NCI-H146 (cell line): ENCODE results near the gene ANKRD9.

Experiments
- DNase-seq: peaks from one replicate; lab custom pipeline; 2025; lab: John Stamatoyannopoulos, UW

ANKRD9 gene

DNA sequence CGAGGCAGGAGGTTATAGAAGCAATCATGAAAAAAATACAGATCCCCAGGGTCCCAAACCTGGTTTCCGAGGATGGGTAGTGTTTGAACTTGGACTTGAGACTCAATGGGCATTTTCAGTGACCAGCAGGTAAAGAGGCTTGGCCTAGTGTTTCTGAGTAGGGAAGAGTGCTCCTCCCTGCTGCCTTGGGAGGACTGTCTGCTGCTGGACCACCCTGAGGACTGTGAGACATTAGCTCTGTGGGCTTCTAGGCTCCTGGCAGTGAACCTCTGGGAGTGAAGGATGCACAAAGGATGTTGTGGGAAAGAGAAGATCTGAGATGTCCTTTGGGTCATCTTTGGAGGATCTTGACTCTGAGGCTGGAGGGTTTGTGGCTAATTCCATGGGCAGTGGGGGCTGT is 30.5 kb downstream of the ANKRD9 start:
- DNase-seq: no peak

DNA sequence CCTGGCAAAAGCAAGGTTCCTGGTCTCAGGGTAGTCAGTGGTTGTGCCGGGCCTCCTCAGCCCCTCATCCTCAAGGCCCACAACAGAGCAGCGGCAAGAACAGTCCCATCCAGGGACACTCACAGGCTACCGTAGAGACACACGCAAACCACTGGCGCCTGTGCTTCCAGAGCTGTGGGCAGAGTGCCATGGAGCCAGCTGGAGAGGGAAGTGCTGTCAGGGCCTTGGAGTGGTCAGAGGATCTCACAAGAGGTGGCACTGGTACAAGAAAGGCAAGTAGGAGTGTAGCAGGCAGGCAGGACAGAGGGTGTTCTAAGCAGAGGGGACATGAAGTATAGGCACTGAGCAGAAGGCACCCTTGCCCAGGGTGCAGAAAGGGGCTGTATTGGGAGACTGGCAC is 34.6 kb downstream of the ANKRD9 start:
- no peak for DNase-seq

- DNase-seq: no peak
Measured at GRCh38 chr14:102473559-102473958, 36.0 kb downstream of the ANKRD9 start.

- no peak for DNase-seq
Measured at GRCh38 chr14:102472791-102473150, 36.8 kb downstream of the ANKRD9 start.

DNA sequence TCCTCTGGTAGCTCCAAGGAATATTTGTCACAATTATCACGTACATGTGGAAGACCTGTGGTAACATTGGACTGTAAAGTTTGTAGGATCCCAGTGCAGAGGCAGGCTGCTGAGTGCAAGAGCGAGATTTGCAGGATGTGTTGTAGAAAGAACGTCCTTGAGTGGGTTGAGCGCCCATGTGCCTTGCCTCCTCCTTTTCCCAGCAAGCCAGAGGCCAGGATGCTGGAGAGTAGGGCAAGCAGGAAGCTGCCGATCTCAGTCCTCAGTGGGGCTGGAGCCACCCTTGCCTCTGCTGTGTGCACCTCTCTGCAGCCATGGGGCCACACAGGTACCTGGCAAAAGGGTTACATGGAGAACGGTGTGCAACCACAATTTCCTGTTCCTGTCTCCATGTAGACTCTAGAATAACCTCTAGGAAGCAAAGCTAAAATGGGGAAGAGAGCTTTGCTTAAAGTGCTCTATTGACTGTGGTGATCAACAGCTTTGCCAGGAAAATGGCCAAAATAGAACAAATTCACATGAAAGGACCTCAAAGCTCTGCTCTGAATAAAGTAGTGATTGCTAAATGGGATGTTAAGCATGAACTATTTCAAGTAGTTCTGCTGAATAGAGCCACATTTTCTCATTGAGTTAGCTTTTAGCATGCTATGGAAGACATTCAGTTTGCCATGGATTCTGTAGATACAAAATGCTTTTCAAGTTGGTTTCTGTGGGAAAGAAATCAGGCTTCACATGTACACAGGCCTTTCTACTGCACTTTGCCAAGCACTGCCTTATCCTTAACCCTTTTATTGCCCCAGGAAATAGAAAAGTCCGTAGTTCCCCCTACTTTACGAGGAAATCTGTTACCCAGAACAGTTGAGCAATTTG is 37.4 kb downstream of the ANKRD9 start:
- no peak for DNase-seq

- DNase-seq: no peak
Measured at GRCh38 chr14:102469261-102469660, 40.3 kb downstream of the ANKRD9 start.

DNA sequence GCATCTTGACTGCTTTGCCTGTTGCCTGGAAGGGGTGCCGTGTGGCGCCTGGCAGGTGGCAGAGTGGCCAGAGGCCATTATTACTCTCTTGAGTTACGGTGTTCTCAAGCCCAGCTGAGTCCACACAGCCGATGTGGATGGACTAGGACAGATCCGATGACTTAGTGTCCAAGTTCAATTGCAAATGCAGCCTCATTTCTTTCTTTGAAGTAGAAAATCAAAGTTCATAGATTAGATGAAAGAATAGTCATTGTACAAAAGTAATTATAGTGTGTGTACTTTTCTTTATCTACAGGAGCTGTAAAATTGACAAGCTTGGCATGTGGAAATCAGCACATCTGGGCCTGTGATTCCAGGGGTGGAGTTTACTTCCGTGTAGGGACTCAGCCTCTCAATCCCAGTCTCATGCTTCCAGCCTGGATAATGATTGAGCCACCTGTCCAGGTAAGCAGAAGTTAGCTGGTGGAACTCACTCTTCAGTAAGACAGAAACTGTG is 44.7 kb downstream of the ANKRD9 start:
- peak; percentile 43 for DNase-seq

DNA sequence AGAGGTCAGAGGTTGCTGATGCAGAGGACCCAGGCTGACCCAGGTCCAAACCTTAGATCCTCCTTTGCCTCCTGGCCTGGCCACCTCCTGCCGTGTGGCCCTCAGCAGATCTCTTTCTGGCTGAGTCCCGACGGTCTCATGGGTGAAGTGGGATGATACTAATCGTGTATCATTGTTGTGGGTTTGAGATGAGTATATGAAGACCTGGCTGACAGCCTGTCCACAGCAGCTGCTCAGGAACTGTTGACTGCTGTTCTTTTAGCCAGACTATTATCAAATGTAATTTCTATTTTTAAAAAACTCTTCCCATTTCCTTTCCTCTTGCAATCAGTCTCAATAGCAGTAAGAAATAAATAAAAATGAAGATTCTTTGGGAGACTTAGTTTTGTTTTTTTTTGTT is 45.6 kb downstream of the ANKRD9 start:
- DNase-seq: no peak

DNA sequence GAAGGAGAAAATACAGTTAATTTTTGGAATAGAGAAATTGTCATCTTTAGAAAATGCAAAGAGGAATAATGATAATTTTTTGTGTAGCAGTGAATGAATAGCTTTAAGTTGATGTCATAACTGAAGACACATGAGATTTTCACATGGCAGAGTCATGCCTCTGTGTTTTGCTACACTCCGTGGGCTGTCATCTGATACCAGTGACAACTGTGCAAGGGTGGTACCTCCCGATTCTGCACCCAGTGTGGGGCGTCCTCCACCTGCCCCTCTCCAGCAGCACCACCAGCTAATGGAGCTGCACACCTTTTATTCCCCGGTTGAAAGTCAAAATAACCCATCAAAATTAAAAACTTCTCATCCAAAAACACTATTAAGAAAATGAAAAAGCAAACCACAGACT is 47.2 kb downstream of the ANKRD9 start:
- no peak for DNase-seq

GRCh38 chr14:102461490-102462338 is 47.9 kb downstream of the ANKRD9 start:
- no peak for DNase-seq

DNA sequence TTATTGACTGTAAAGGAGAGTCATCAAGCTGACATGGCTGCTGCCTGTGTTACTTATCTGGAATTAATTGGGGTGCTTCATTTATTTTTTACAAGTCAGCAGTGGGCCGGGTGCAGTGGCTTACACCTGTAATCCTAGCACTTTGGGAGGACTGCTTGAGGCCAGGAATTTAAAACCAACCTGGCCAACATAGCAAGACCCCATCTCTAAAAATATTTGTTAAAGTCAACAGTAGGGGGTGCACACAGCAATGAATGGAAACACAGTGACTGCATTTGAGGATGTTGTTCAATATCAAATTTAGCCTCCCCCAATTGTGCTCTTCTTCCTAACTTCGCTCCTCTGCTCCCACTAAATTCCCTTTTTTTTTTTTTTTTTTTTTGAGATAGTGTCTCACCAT is 52.1 kb downstream of the ANKRD9 start:
- no peak for DNase-seq

DNA sequence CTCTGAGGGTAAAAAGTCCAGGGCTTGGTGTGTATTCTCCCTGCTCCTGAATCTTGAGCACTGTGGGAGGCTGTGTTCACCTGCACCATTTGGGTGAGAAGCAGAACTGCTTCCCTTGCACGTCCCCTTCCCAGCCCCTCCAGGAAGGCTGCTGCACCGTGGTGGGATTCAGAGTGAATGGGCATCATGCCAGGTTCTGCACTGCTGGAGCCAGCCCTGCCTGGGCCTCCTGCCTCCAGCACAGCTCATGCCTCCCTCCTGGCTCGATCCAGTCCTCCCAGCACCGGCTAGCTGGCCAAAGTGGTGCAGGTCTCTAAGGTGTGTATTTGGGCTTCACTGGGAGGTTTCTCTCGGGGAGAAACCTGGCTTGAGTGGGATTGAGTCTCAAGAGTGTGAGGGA is 54.9 kb downstream of the ANKRD9 start:
- no peak for DNase-seq

DNA sequence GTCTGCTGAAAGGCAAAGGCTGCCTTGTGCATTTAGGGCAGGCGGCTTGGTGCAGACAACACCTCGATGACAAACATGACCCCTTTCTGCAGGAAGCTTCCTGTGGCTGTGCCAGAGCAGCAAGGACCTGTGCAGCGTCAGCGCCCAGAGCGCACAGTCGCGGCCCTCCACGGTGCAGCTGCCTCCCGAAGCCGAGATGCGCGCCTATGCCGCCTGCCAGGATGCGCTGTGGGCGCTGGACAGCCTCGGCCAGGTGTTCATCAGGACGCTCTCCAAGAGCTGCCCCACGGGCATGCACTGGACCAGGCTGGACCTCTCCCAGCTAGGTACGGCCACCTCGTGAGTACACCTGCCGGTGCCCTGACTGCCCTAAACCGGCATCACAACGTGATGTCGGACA is 57.3 kb downstream of the ANKRD9 start:
- no peak for DNase-seq
